NCI-H2196 treated with DMSO at 0.1 percent for 48 hours (cell line): ENCODE measurements around the gene TECTB.
"Not testable (repeated sequence)": the region's sequence is repeated elsewhere in the genome, so short reads cannot be mapped to it uniquely, and the experiment has no call there.

ENCODE experiments used
- DNase-seq: peaks from one replicate; lab custom pipeline; 2025; ENCODE audit not compliant: unreplicated experiment; lab: John Stamatoyannopoulos, UW

TECTB gene

GRCh38 chr10:112283100-112283499 lies at the start of gene TECTB:
Gene TECTB, plus strand, starts transcription at chr10:112283400. Its CDS starts 335 bp downstream, at chr10:112283735.
- no peak for DNase-seq

- no peak for DNase-seq
Measured at GRCh38 chr10:112235141-112235540, 48.1 kb upstream of the TECTB start.

- no peak for DNase-seq
Measured at GRCh38 chr10:112235920-112236319, 47.3 kb upstream of the TECTB start.

- DNase-seq: no peak
Measured at GRCh38 chr10:112236486-112236885, 46.7 kb upstream of the TECTB start.

DNA sequence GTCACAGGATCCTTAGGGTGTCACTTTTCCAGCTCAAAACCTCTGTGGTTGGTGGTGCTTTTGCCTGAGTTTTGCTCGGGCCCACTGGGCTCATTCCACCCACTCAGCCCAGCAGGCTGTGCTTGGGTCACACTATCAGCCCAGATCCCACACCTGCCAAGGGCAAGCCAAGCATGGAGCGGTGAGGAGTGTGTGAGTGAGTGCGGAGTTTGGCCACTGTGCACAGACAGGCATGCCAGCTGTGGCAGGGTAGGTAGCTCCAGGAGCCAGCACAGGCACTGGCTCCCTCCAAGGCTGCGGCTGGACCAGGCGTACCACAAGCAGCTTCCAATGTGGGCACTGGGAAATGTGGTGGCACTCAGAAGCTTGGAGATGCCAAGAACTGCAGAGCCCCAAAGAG lies 43.9 kb upstream of the TECTB start:
- no peak for DNase-seq

- no peak for DNase-seq
Measured at GRCh38 chr10:112240441-112240840, 42.8 kb upstream of the TECTB start.

DNA sequence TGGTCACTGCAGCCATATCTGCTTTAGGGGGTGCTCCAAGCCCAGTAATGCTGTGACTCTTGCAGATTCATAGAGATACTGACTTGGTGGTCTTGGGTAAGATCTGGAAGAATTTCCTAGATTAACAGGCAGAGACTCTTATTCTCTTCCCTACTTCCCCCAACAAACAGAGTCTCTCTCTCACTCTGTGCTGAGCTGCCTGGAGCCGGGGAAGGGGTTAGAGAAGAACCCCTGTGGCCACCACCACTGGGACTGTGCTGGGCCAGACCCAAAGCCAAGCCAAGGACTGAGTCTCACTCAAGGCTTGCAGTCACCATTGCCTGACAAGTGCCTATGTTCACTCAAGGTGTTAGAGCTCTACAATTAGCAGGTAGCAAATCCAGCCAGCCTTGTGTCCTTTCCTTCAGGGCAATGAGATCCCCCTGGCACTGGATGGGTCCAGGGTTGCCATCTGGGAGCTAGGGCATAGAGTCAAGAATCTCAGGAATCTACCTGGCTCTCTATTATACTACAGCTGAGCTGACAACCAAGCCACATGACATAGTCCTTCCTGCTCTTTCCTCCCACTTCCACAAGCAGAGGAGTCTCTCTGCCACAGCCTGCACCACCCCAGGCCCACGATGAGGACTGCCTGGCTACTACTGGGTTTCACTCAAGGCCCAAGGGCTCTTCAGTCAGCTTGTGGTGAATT lies 41.4 kb upstream of the TECTB start:
- no peak for DNase-seq

DNA sequence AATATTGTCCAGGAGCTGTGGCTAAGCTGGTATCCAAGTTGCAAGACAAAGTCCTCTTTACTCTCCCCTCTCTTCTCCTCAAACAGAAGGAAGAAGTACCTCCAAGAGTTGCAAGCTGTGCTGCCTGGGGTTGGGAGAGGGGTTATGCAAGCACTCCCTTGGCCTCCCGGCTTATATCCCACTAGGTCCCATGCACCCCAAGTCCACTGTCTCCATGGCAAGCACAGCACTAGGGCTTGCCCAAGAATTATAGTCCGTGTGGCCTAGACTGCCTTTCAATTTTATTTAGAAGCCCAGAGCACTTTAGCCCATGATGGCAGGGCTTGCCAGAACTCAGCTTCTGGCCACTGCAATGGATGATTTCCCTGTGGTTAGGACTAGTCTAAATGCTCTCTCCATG lies 40.4 kb upstream of the TECTB start:
- DNase-seq: no peak

GRCh38 chr10:112243713-112244112 lies 39.5 kb upstream of the TECTB start:
- DNase-seq: no peak

DNA sequence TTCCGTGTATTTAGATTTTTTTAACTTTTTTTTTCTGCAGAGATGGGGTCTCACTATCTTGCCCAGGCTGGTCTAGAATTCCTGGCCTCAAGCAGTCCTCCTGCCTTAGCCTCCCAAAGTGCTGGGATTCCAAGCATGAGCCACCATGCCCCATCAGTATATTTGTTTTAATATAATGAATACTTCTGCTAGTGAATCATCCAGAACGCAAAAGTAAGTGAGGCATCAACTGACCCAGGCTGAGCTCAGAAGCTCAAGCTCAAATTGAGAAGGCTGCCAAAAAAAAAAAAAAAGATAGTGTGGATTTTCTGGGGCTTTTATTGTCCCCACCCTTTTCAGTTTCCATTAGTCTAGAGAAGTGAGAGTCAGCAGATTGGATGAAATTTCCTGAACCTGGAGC lies 39.0 kb upstream of the TECTB start:
- DNase-seq: no peak

DNA sequence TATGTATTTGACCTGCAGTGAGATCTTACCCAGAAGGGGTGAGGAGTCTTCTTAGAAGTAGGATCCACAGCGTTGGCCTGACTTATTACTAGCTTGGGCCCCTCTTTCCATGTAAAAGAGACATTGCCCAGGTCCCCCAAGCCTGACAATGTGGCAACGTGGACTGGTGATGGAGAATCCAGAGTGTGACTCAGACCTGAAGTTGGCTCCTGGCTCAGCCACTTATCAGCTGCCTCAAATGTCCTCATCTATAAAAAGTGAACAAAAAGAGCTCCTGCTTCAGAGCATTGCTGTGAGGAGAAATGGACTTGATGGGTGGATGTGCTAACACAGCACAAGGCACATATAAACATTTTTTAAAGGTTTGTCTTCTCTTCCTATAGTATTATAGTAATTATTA lies 35.4 kb upstream of the TECTB start:
- no peak for DNase-seq

DNA sequence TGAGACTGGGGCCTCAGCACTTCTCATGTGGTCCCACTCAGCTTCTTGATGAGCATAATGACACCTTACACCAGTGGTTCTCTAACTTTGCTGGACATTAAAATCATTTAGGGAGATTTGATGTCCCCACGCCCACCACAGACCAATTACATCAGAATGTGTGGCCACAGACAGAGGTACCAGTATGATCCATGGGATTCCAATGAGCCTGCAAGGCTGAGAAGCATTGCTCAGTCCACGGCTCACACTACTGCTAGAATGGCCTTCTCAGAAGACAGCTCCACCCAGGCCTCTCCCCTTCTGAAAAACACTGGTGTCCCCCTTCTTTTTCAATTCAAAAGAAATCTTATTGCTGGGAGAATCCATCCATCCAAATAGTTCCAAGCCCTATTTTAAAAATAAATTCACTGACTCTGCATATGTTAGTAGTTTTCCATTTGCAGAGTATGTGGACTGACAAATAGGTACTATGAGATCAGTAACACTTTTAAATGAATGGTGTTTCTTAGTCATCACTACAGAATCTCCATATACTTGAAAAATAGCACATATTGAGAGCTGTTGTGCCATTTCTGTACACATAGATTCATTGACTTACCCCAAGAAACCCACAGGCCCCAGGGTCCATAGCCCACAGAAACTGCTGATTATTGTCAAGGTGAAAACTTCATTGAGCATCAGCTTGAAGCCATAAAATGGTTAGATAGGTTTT lies 34.5 kb upstream of the TECTB start:
- DNase-seq: no peak

DNA sequence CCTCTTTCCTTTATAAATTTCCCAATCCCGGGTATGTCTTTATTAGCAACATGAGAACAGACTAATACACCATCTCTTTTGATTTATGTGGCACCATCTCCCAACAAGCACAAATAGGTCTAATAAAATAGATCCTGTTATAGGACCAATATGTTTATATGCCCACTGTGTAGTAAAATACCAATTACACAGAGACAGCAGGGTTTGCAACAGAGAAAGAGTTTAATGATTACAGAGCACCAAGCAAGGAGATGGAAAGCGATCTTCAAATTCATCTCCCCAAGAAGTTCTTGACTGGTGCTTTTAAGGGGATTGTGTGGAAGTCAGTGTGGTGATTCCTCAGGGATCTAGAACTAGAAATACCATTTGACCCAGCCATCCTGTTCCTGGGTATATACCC lies 33.5 kb upstream of the TECTB start:
- DNase-seq: no peak

DNA sequence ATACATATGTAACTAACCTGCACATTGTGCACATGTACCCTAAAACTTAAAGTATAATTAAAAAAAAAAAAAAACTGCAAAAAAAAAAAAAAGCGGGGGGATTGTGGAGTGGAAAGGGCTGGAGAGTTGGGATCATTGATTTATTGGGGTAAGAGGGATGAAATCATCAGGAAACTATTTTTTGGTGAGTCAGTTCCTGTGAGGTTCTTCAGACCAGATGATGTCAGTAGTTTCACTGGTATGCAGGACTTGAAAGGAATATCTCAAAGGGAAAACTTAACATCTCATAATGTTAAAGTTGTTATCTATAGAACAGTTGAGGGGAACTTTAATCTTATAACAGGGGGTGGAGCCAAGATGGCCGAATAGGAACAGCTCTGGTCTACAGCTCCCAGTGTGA lies 32.6 kb upstream of the TECTB start:
- DNase-seq: no peak

DNA sequence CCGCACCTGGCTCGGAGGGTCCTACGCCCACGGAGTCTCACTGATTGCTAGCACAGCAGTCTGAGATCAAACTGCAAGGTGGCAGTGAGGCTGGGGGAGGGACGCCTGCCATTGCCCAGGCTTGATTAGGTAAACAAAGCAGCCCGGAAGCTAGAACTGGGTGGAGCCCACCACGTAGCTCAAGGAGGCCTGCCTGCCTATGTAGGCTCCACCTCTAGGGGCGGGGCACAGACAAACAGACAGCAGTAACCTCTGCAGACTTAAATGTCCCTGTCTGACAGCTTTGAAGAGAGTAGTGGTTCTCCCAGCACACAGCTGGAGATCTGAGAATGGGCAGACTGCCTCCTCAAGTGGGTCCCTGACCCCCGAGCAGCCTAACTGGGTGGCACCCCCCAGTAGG lies 32.0 kb upstream of the TECTB start:
- DNase-seq: not testable (repeated sequence)

- DNase-seq: no peak
Measured at GRCh38 chr10:112258407-112258806, 24.8 kb upstream of the TECTB start.

DNA sequence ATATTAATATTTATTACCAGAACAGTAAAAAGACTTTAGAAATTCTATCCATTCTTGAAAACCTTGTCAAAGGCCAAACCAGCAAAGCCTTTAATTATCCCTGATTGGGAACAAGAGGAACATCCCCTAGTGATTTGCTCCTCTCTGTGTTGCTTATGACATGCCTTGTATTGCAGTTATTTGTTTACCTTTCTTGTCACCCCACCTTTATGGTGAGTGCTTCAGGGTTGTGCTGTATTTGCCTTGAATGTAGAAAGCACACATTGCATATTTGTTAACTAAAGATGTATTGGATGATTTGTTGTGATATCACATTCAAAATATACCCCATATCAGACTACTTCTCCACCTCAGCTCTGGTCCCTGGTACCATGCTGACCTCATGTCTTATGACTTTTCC lies 23.5 kb upstream of the TECTB start:
- no peak for DNase-seq

- no peak for DNase-seq
Measured at GRCh38 chr10:112260831-112261230, 22.4 kb upstream of the TECTB start.

DNA sequence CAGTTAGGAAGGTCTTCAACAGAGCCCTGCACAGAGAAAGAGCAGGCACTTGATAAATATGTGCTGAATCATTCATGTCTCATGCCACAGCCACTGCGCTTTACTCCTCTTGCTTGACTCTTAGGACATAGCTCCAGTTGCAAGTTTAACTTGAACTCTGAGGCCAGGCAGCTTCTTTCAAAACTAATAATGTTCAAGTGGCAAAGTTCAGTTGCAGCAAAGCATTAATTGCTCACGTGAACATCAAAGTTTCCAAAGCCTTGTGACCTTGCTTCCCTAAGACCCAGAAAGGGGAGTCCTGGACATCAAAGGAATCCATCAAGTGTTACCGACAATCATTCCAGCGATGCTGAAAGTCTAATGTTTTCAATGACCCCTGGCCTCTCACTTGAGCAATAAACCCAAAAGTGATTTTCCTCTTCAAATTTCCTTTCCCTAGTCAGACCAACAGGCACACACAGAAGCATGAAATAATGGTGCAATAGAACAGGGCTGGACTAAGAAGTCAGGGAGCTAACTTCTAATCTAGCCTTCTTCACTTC lies 21.8 kb upstream of the TECTB start:
- DNase-seq: no peak

GRCh38 chr10:112262546-112262945 lies 20.7 kb upstream of the TECTB start:
- DNase-seq: no peak

- DNase-seq: no peak
Measured at GRCh38 chr10:112265745-112266144, 17.5 kb upstream of the TECTB start.

DNA sequence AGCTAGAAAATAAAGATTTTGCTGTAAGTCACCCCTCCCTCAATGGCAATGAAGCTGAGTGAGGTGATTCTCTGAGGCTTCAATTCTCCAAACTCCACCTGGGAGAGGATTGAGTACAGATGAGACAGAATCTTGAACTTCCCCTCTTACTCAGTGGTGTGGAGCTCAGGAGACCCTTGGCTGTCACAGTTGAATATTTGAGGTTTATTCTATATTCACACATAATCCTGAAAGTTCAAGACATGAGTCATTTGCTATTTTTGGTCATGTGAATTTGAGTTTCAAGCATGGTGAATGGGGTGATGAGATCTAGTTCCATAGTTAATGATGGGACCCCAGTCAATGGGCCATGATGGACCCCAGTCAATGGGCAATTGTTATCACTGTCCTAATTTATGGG lies 13.9 kb upstream of the TECTB start:
- DNase-seq: no peak

DNA sequence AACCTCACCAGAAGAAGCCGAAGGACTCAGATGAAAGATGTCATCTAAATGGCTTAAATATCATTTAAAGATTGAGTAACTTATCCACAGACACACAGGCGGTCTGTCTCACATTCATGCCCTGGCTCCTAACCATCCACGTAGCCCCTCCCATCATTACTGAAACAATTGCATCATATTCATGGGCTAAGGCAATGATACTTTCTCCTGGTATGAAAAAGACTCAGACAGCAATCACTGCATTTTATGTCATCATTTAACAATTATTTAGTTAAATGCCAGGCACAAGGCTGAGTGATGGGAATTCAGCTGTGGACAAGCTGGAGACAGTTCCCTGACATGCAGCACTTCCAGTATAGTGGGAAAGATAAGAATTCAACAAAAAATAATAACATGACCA lies 11.2 kb upstream of the TECTB start:
- no peak for DNase-seq
